ENCODE measurements around the gene PASK. TPM values are rescaled to one million over a fixed set of nuclear protein-coding genes. Genes with fewer than 3 reads are reported as not detected.
A peak's percentile ranks its signal among the peaks of the same experiment; 100 is the strongest.

Gene PASK
- total RNA-seq, 1 experiment from 2014 or later = 21.1 TPM

DNA sequence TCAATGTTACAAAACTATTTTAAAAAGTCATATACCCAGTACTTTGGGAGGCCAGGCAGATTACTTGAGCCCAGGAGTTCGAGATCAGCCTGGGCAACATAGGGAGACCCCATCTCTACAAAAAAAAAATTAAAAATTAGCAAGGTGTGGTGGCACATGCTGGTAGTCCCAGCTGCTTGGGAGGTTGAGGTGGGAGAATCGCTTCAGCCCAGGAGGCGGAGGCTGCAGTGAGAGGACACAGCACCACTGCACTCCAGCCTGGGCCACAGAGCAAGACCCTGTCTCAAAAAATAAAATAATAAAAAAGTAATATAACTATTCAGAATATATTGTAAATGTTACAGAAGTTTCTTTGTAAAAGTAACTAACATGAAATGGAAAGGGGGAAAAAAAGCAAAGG, 1.9 kb downstream of the PASK start:
- Mint-ChIP-seq H3K4me3 (ENCODE audit: unreplicated experiment) (peak overlapping the region; percentile 84), H3K27me3 (ENCODE audit: insufficient read depth, unreplicated experiment) (no peaks in the 10 kb centered on the region), H3K36me3 (ENCODE audit: insufficient read depth, unreplicated experiment) (peaks cover 8% of the 10 kb centered on the region), H3K9me3 (ENCODE audit: unreplicated experiment) (no peaks in the 10 kb centered on the region), H3K4me1 (ENCODE audit: low read depth, unreplicated experiment) (peaks cover 16% of the 10 kb centered on the region), H3K27ac (ENCODE audit: unreplicated experiment) (no peak overlapping the region)
- no peaks in the 10 kb centered on the region for H3K36me3 ChIP-seq (ENCODE audit: control insufficient read depth, insufficient read depth, low read length)
- H3K9me3 ChIP-seq = no peaks in the 10 kb centered on the region
- CTCF ChIA-PET = no interaction called here
- H3K4me1 ChIP-seq = 0 out of 2 replicates have a peak, but pooled peaks cover 3% of the 10 kb centered on the region
- POLR2A ChIA-PET = no interaction called here
- no TSS peak for BruUV-seq (replicated peaks)
- DNase-seq = no peak
- intact Hi-C loops (cut with micrococcal nuclease; ENCODE audit: unreplicated experiment) = loop anchor here (5.0 kb wide), 1 partner anchor 70 kb away; no protein-coding TSS in a partner anchor
- no peak overlapping the region for H3K4me3 ChIP-seq (ENCODE audit: low read depth, low read length)
- no peaks in the 10 kb centered on the region for H3K27me3 ChIP-seq (replicated peaks; ENCODE audit: control insufficient read depth, insufficient read depth, low read length)
- TF ChIP-seq, protein P1, sequence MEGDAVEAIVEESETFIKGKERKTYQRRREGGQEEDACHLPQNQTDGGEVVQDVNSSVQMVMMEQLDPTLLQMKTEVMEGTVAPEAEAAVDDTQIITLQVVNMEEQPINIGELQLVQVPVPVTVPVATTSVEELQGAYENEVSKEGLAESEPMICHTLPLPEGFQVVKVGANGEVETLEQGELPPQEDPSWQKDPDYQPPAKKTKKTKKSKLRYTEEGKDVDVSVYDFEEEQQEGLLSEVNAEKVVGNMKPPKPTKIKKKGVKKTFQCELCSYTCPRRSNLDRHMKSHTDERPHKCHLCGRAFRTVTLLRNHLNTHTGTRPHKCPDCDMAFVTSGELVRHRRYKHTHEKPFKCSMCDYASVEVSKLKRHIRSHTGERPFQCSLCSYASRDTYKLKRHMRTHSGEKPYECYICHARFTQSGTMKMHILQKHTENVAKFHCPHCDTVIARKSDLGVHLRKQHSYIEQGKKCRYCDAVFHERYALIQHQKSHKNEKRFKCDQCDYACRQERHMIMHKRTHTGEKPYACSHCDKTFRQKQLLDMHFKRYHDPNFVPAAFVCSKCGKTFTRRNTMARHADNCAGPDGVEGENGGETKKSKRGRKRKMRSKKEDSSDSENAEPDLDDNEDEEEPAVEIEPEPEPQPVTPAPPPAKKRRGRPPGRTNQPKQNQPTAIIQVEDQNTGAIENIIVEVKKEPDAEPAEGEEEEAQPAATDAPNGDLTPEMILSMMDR (IDR thresholded peaks at IDR 0.05; ENCODE audit: insufficient read depth in 1 of 2, low read depth in 1 of 2, low read length in 1 of 2, severe bottlenecking in 1 of 2, unreplicated experiment in 1 of 2) = no peak

- 0 out of 2 replicates have a peak, but pooled peaks cover 3% of the 10 kb centered on the region for H3K4me1 ChIP-seq
- peaks cover 8% of the 10 kb centered on the region for H3K36me3 Mint-ChIP-seq (ENCODE audit: insufficient read depth, unreplicated experiment)
- H3K27me3 ChIP-seq (replicated peaks; ENCODE audit: control insufficient read depth, insufficient read depth, low read length) = no peaks in the 10 kb centered on the region
- DNase-seq = no peak
- no peak overlapping the region for H3K27ac Mint-ChIP-seq (ENCODE audit: unreplicated experiment)
- H3K4me3 Mint-ChIP-seq (ENCODE audit: unreplicated experiment) = no peak overlapping the region
- no TSS peak for BruUV-seq (replicated peaks)
- TF ChIP-seq, protein P1 (IDR thresholded peaks at IDR 0.05; ENCODE audit: insufficient read depth in 1 of 2, low read depth in 1 of 2, low read length in 1 of 2, severe bottlenecking in 1 of 2, unreplicated experiment in 1 of 2) = no peak
- H3K9me3 ChIP-seq = no peaks in the 10 kb centered on the region
- POLR2A ChIA-PET = no interaction called here
- no peaks in the 10 kb centered on the region for H3K9me3 Mint-ChIP-seq (ENCODE audit: unreplicated experiment)
- H3K27me3 Mint-ChIP-seq (ENCODE audit: insufficient read depth, unreplicated experiment) = no peaks in the 10 kb centered on the region
- peaks cover 13% of the 10 kb centered on the region for H3K4me1 Mint-ChIP-seq (ENCODE audit: low read depth, unreplicated experiment)
- H3K4me3 ChIP-seq (ENCODE audit: low read depth, low read length) = no peak overlapping the region
- no peaks in the 10 kb centered on the region for H3K36me3 ChIP-seq (ENCODE audit: control insufficient read depth, insufficient read depth, low read length)
- intact Hi-C loops (cut with micrococcal nuclease; ENCODE audit: unreplicated experiment) = loop anchor here (5.0 kb wide), 1 partner anchor 71 kb away; no protein-coding TSS in a partner anchor
- CTCF ChIA-PET = no interaction called here
Measured at GRCh38 chr2:241146286-241146685, 3.0 kb downstream of the PASK start.

GRCh38 chr2:241142593-241142992, 6.7 kb downstream of the PASK start:
- Histone ChIP-seq H3K9me3 (no peaks in the 10 kb centered on the region), H3K4me3 (ENCODE audit: low read depth, low read length) (no peak overlapping the region), H3K27me3 (replicated peaks; ENCODE audit: control insufficient read depth, insufficient read depth, low read length) (no peaks in the 10 kb centered on the region), H3K4me1 (no peaks in the 10 kb centered on the region), H3K36me3 (ENCODE audit: control insufficient read depth, insufficient read depth, low read length) (no peaks in the 10 kb centered on the region)
- TF ChIP-seq, protein P1 (IDR thresholded peaks at IDR 0.05; ENCODE audit: insufficient read depth in 1 of 2, low read depth in 1 of 2, low read length in 1 of 2, severe bottlenecking in 1 of 2, unreplicated experiment in 1 of 2) = no peak
- Mint-ChIP-seq H3K36me3 (ENCODE audit: insufficient read depth, unreplicated experiment) (no peaks in the 10 kb centered on the region), H3K9me3 (ENCODE audit: unreplicated experiment) (no peaks in the 10 kb centered on the region), H3K27me3 (ENCODE audit: insufficient read depth, unreplicated experiment) (no peaks in the 10 kb centered on the region), H3K4me1 (ENCODE audit: low read depth, unreplicated experiment) (no peaks in the 10 kb centered on the region), H3K4me3 (ENCODE audit: unreplicated experiment) (no peak overlapping the region), H3K27ac (ENCODE audit: unreplicated experiment) (no peak overlapping the region)
- DNase-seq = no peak
- intact Hi-C loops (cut with micrococcal nuclease; ENCODE audit: unreplicated experiment) = no loop called here
- no TSS peak for BruUV-seq (replicated peaks)
- CTCF ChIA-PET = no interaction called here
- POLR2A ChIA-PET = no interaction called here

All from Caco-2 (cell line).